HL-60 (cell line): ENCODE results near the gene ST3GAL4.

Source experiments
- GABPA ChIP-seq: IDR thresholded peaks from 2 replicates; pipeline ENCODE4 v1.6.1; 2012; ENCODE audit warnings: low read depth
- POLR2AphosphoS5 ChIP-seq: IDR thresholded peaks from 2 replicates; pipeline ENCODE4 v1.6.1; 2012; ENCODE audit warnings: low read depth
- REST ChIP-seq: IDR thresholded peaks from 2 replicates; pipeline ENCODE4 v1.6.1; 2012; ENCODE audit warnings: low read depth; ENCODE audit not compliant: insufficient replicate concordance
- TF ChIP-seq, protein P1 (sequence below): IDR thresholded peaks from one replicate; pipeline ENCODE4 v1.5.1; 2011; ENCODE audit warnings: low read length, control low read depth, inconsistent platforms; ENCODE audit not compliant: insufficient read depth

- TF ChIP-seq, protein P1, sequence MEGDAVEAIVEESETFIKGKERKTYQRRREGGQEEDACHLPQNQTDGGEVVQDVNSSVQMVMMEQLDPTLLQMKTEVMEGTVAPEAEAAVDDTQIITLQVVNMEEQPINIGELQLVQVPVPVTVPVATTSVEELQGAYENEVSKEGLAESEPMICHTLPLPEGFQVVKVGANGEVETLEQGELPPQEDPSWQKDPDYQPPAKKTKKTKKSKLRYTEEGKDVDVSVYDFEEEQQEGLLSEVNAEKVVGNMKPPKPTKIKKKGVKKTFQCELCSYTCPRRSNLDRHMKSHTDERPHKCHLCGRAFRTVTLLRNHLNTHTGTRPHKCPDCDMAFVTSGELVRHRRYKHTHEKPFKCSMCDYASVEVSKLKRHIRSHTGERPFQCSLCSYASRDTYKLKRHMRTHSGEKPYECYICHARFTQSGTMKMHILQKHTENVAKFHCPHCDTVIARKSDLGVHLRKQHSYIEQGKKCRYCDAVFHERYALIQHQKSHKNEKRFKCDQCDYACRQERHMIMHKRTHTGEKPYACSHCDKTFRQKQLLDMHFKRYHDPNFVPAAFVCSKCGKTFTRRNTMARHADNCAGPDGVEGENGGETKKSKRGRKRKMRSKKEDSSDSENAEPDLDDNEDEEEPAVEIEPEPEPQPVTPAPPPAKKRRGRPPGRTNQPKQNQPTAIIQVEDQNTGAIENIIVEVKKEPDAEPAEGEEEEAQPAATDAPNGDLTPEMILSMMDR = no peak
- no peak for TF ChIP-seq REST
- TF ChIP-seq POLR2AphosphoS5 = no peak; the same call in 1 of the 2 replicates
- TF ChIP-seq GABPA = no peak
These were observed 61.1 kb downstream of the ST3GAL4 start for GRCh38 chr11:126416542-126417090.
